ENCODE data around the gene PLPP4.

- TF ChIP-seq POLR2A (IDR thresholded peaks at IDR 0.05) (no peak), CTCF (IDR thresholded peaks at IDR 0.05) (no peak)
These were observed 85.0 kb downstream of the PLPP4 start for GRCh38 chr10:120541984-120542383.

Data from transverse colon (tissue), 3 donors.